Mesenteric fat pad (tissue), 1 donor: ENCODE data around the gene KNDC1. TPM values are rescaled to one million over a fixed set of nuclear protein-coding genes. Genes with fewer than 3 reads are reported as not detected.
A peak's percentile ranks its signal among the peaks of the same experiment; 100 is the strongest.
"Not testable (repeated sequence)": the region's sequence is repeated elsewhere in the genome, so short reads cannot be mapped to it uniquely, and the experiment has no call there.

Experiments
- DNase-seq: peaks from one replicate; pipeline ENCODE4 v3.0.0-alpha.2; 2020; ENCODE audit warnings: low spot score
- total RNA-seq: library from RNA; stranded (reverse); fragmentation: NEBNext Ultra II Directional; extraction: Animal tissue kit (Norgen Biotek cat#: 25700); gene quantifications from one replicate; pipeline ENCODE4 v1.2.1, GENCODE V29; 2021
- donor health status: DM: yes; HTN: yes; CAD: no.

KNDC1 gene
- total RNA-seq, 1 donor from 2014 or later: 0.13 TPM

- peak; percentile 87 for DNase-seq
Measured at GRCh38 chr10:133126431-133127290, 33.4 kb upstream of the KNDC1 start.

GRCh38 chr10:133127291-133128125 is 32.5 kb upstream of the KNDC1 start:
- DNase-seq: peak; percentile 60

DNA sequence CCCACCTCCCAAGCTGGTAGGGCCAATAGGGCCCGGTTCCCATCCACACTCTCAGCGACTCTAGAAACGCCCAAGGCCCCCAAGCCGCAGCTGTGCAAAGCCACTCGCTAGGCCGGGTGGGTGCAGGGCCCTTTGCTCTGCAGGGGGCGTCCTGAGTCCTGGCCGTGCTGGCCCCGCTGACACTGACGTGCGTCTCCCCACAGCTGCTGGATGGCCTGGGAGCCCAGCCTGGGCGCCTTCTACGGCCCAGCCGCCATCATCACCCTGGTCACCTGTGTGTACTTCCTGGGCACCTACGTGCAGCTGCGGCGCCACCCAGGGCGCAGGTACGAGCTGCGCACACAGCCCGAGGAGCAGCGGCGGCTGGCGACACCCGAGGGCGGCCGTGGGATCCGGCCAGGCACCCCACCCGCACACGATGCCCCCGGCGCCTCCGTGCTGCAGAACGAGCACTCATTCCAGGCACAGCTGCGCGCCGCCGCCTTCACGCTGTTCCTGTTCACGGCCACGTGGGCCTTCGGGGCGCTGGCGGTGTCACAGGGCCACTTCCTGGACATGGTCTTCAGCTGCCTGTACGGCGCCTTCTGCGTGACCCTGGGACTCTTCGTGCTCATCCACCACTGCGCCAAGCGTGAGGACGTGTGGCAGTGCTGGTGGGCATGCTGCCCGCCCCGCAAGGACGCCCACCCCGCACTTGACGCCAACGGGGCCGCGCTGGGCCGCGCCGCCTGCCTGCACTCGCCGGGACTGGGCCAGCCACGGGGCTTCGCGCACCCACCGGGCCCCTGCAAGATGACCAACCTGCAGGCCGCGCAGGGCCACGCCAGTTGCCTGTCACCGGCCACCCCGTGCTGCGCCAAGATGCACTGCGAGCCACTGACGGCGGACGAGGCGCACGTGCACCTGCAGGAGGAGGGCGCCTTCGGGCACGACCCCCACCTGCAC is 31.6 kb upstream of the KNDC1 start:
- DNase-seq: peak; percentile 88

DNA sequence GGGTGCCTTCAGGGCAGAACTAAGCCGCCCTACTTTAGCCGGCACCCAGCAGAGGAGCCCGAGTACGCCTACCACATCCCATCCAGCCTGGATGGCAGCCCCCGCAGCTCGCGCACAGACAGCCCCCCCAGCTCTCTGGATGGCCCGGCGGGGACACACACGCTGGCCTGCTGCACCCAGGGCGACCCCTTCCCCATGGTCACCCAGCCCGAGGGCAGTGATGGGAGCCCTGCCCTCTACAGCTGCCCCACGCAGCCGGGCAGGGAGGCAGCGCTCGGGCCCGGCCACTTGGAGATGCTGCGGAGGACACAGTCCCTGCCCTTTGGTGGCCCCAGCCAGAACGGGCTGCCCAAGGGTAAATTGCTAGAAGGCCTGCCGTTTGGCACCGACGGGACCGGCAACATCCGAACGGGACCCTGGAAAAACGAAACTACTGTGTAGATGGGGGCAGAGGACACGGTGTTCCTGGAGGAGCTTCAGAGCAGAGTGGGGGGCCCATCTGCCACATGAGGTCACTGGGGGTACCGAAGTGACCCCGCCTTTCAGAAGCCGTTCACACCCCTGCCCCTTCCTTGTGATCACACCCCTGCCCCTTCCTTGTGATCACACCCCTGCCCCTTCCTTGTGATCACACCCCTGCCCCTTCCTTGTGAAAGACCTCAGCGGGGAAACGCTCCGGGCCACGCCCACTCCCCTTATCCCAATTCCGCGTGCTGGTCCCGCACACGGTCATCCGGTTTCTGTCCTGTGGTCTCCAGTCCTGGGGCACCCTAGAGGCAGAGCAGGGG is 30.8 kb upstream of the KNDC1 start:
- peak; percentile 55 for DNase-seq

- no peak for DNase-seq
Measured at GRCh38 chr10:133129859-133130495, 30.0 kb upstream of the KNDC1 start.

- DNase-seq: no peak
Measured at GRCh38 chr10:133130602-133131001, 29.4 kb upstream of the KNDC1 start.

GRCh38 chr10:133131053-133131452 is 29.0 kb upstream of the KNDC1 start:
- DNase-seq: peak; percentile 64

GRCh38 chr10:133131734-133132472 is 28.1 kb upstream of the KNDC1 start:
- DNase-seq: peak; percentile 73

DNA sequence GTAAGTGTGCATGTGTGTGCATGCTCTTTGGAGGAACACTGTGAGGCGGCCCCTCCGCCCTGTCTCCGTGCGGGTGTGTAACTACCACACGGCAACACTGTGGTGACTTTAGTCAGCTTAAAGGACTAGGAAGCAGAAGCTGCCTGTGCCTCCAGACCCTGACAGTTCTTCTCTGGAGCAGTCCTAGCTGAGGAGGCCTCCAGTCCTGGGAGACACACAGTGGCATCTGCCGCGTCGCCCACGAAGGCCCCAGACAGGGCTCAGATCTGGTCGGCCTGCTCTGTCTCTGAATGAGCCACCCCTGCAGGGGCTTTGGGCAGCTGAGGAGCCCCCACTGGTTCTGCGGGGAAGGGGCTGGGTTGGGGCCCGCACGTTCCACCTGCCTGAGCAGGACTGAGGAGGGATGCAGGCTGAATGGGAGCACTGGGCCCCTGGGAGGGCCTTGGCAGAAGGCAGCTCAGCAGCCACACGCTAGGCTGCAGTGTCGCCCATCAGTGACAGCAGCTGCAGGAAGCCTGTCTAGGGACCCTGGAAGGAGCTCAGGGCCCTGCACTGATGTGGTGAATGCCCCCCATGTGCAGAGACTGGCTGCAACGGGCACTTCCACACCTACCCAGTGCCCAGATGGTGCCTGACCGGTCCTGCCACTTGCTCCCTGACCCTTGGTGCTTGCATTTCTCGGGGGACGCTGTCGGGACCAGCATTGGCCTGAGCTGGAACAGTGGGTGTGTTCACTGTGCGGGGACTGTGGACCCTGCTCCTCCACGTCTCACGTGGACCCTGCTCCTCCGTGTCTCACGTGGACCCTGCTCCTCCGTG is 27.3 kb upstream of the KNDC1 start:
- DNase-seq: peak; percentile 71

DNA sequence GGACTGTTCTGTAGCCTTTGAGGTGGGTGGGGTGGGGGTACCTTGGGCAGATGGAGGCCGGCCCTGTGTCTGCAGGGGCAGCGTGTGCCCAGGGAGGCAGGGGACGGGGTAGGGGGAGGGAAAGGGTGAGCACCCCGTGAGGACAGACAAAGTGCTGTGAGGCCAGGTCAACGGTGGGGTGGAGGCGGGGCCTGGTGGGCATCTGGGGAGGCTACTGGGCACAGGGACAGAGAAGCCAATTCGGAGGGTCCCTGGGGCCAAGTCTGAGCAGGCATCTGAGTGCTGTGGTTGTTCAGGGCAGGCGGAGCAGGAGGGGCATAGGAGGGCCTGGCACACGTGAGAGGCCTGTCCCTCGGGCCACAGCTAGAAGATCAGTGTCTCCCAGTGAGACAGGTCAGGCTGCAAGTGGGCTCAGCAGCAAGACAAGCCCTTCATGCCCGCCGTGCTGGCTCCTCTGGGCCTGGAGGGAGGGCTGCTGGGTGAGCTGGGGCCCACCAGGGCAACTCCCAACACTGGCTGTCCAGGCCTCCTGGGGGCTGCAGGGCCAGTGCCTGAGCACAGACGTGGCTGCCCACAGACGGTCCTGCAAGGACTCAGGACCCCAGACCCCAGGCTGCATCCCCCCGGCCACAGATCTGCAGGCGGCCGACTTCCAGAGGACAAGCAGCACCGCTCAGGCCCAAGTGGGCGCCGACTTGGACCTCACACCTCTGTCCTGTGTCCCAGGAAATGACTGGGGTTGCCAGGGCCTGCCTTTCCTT is 26.4 kb upstream of the KNDC1 start:
- DNase-seq: peak; percentile 76

- peak; percentile 87 for DNase-seq
Measured at GRCh38 chr10:133134411-133135115, 25.5 kb upstream of the KNDC1 start.

GRCh38 chr10:133135116-133135465 is 24.9 kb upstream of the KNDC1 start:
- DNase-seq: no peak

DNA sequence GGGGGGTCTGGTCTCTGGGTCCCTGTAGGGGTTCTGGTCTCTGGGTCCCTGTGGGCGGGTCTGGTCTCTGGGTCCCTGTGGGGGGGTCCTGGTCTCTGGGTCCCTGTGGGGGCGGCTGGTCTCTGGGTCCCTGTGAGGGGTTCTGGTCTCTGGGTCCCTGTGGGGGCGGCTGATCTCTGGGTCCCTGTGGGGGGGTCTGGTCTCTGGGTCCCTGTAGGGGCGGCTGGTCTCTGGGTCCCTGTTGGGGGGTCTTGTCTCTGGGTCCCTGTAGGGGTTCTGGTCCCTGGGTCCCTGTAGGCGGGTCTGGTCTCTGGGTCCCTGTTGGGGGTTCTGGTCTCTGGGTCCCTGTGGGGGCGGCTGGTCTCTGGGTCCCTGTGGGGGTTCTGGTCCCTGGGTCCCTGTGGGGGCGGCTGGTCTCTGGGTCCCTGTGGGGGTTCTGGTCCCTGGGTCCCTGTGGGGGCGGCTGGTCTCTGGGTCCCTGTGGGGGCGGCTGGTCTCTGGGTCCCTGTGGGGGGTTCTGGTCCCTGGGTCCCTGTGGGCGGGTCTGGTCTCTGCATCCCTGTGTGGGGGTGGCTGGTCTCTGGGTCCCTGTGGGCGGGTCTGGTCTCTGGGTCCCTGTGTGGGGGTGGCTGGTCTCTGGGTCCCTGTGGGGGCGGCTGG is 22.4 kb upstream of the KNDC1 start:
- not testable (repeated sequence) for DNase-seq

DNA sequence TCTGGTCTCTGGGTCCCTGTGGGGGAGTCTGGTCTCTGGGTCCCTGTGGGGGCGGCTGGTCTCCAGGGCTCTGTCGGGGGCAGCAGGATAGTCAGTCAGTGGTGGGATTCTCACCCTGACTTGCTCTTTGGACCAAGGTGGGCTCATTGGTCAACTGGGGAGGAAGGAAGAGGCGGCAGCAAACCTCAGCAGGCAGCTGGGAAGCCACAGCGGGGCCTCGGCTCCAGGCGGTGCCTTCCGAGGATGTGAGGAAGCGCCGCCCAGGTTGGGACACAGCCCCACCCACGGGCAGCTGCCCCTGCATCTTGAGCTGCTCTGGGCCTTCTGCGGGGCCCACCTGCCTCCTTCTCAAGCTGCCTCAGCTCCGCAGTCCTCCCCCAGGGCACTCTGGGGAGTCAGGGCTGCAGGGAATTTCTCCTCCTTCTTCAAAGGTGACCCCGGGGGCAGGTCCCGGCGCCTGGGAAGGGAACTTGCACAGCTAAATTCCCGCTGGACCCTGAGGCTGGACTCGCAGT is 20.4 kb upstream of the KNDC1 start:
- no peak for DNase-seq

GRCh38 chr10:133140417-133141143 is 19.4 kb upstream of the KNDC1 start:
- DNase-seq: peak; percentile 59
